Neural progenitor cell (in vitro differentiated cells): ENCODE results near the gene ADGRV1. TPM values are rescaled to one million over a fixed set of nuclear protein-coding genes. Genes with fewer than 3 reads are reported as not detected.

Experiments used
- DNase-seq: peaks from one replicate; pipeline ENCODE4 v3.0.0-alpha.2; 2016; ENCODE audit warnings: low spot score
- H2AFZ ChIP-seq: fragments of 200-600 bp; sonication (generic); replicated peaks from 2 replicates; pipeline ENCODE4 v1.6.1; 2016; ENCODE audit warnings: antibody characterized with exemption
- H3F3A ChIP-seq: fragments of 200-600 bp; sonication (generic); 2 replicates; pipeline ENCODE4 v1.6.1; 2016; ENCODE audit warnings: antibody characterized with exemption, low read depth
- H3K27ac ChIP-seq: fragments of 200-600 bp; sonication (generic); 2 replicates; pipeline ENCODE4 v1.5.1; 2016; ENCODE audit warnings: mild to moderate bottlenecking
- H3K27me3 ChIP-seq: fragments of 200-600 bp; sonication (generic); 2 replicates; pipeline ENCODE4 v1.6.1; 2016; ENCODE audit warnings: mild to moderate bottlenecking, moderate library complexity
- H3K36me3 ChIP-seq: fragments of 200-600 bp; sonication (generic); 2 replicates; pipeline ENCODE4 v1.5.1; 2016
- H3K4me1 ChIP-seq: fragments of 200-600 bp; sonication (generic); 2 replicates; pipeline ENCODE4 v1.6.1; 2016; ENCODE audit warnings: mixed run types
- H3K4me2 ChIP-seq: fragments of 200-600 bp; sonication (generic); 2 replicates; pipeline ENCODE4 v1.6.1; 2016
- H3K4me3 ChIP-seq: fragments of 200-600 bp; sonication (generic); 2 replicates; pipeline ENCODE4 v1.5.1; 2016
- H3K79me2 ChIP-seq: fragments of 200-600 bp; sonication (generic); 2 replicates; pipeline ENCODE4 v1.6.1; 2016; ENCODE audit warnings: low read depth
- H3K9ac ChIP-seq: fragments of 200-600 bp; sonication (generic); 2 replicates; pipeline ENCODE4 v1.6.1; 2016
- H3K9me3 ChIP-seq: fragments of 200-600 bp; sonication (generic); 2 replicates; pipeline ENCODE4 v1.5.1; 2016; ENCODE audit warnings: low read depth
- H4K20me1 ChIP-seq: fragments of 200-600 bp; sonication (generic); 2 replicates; pipeline ENCODE4 v1.6.1; 2016; ENCODE audit warnings: low read depth
- H3K27ac Mint-ChIP-seq: 3 replicates; pipeline ENCODE4 v1.8.0; 2021; ENCODE audit warnings: mixed read lengths
- H3K27me3 Mint-ChIP-seq: 2 replicates; pipeline ENCODE4 v1.8.0; 2022; ENCODE audit warnings: low read depth, mild to moderate bottlenecking, inconsistent platforms, moderate library complexity, mixed read lengths; ENCODE audit not compliant: insufficient read depth
- H3K36me3 Mint-ChIP-seq: 3 replicates; pipeline ENCODE4 v1.8.0; 2021; ENCODE audit warnings: mixed read lengths
- H3K4me1 Mint-ChIP-seq: 3 replicates; pipeline ENCODE4 v1.8.0; 2021; ENCODE audit warnings: mixed read lengths
- H3K4me3 Mint-ChIP-seq: 3 replicates; pipeline ENCODE4 v1.8.0; 2021; ENCODE audit warnings: mild to moderate bottlenecking, moderate library complexity, mixed read lengths
- H3K9me3 Mint-ChIP-seq: 3 replicates; pipeline ENCODE4 v1.8.0; 2020; ENCODE audit warnings: mixed read lengths
- EZH2 ChIP-seq: fragments of 200-600 bp; sonication (generic); IDR thresholded peaks from 2 replicates; pipeline ENCODE4 v1.6.1; 2017; ENCODE audit warnings: antibody characterized with exemption, mild to moderate bottlenecking, moderate library complexity
- EZH2phosphoT487 ChIP-seq: fragments of 200-600 bp; sonication (generic); IDR thresholded peaks from 2 replicates; pipeline ENCODE4 v1.6.1; 2017; ENCODE audit warnings: antibody characterized with exemption
- total RNA-seq: library from RNA; depleted of rRNA; stranded (reverse); fragments of >200 nt; gene quantifications from 2 replicates; pipeline ENCODE4 v1.2.3, GENCODE V29; 2015; ENCODE audit warnings: low replicate concordance
- TF ChIP-seq, protein P1 (sequence below): fragments of 200-600 bp; sonication (generic); IDR thresholded peaks from 2 replicates; pipeline ENCODE4 v1.5.1; 2017; ENCODE audit warnings: antibody characterized with exemption, mild to moderate bottlenecking

ADGRV1 gene
- total RNA-seq, 1 donor from 2014 or later = 151 TPM

DNA sequence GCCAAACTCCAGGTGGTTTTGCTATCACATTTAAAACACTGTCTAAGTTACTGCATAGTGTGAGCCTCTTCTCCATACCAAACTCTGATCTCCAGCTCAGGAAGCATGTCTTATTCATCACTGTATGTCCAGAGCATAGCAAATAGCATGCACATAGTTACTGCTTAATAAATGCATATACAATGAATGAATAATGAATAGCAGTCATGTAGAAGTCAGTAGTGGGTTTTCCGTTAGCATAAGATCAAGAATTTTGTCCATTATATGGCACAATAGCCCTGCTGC is 495.1 kb downstream of the ADGRV1 start:
- Histone ChIP-seq H3K79me2 (no peaks in the 10 kb centered on the region), H3K36me3 (no peaks in the 10 kb centered on the region), H3F3A (no peaks in the 10 kb centered on the region), H3K9ac (no peak overlapping the region), H2AFZ (no peak overlapping the region), H3K27ac (no peak overlapping the region), H3K27me3 (no peaks in the 10 kb centered on the region), H3K4me3 (no peak overlapping the region), H3K4me2 (no peak overlapping the region), H3K4me1 (peaks cover 4% of the 10 kb centered on the region), H4K20me1 (no peaks in the 10 kb centered on the region), H3K9me3 (no peaks in the 10 kb centered on the region)
- H3K27me3 Mint-ChIP-seq = no peaks in the 10 kb centered on the region
- H3K4me1 Mint-ChIP-seq = peaks cover 5% of the 10 kb centered on the region
- no peaks in the 10 kb centered on the region for H3K9me3 Mint-ChIP-seq
- DNase-seq = no peak
- no peak overlapping the region for H3K27ac Mint-ChIP-seq
- H3K4me3 Mint-ChIP-seq = no peak overlapping the region
- H3K36me3 Mint-ChIP-seq = peaks cover 7% of the 10 kb centered on the region
- TF ChIP-seq EZH2phosphoT487 = no peak
- TF ChIP-seq, protein P1, sequence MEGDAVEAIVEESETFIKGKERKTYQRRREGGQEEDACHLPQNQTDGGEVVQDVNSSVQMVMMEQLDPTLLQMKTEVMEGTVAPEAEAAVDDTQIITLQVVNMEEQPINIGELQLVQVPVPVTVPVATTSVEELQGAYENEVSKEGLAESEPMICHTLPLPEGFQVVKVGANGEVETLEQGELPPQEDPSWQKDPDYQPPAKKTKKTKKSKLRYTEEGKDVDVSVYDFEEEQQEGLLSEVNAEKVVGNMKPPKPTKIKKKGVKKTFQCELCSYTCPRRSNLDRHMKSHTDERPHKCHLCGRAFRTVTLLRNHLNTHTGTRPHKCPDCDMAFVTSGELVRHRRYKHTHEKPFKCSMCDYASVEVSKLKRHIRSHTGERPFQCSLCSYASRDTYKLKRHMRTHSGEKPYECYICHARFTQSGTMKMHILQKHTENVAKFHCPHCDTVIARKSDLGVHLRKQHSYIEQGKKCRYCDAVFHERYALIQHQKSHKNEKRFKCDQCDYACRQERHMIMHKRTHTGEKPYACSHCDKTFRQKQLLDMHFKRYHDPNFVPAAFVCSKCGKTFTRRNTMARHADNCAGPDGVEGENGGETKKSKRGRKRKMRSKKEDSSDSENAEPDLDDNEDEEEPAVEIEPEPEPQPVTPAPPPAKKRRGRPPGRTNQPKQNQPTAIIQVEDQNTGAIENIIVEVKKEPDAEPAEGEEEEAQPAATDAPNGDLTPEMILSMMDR = no peak
- no peak for TF ChIP-seq EZH2

DNA sequence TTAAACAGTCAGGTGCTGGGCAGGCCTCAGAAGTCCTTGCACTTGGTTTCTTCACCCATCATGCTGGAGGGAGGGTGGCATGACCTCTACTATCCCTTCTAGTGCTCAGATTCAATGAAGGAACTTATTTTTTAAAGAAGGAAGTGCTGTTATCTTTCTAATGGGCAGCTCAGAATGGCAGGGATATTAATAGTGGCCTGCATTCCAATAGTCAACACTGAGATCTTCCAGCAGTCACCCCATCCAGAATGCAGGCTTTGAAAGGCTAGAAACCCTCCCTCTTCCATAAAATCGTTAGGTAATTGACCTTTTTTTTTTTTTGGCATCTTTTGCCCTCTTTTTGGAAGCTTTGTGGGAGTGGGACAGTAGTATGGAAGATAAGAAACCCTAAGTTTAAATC is 499.6 kb downstream of the ADGRV1 start:
- H3K4me3 Mint-ChIP-seq = no peak overlapping the region
- no peak overlapping the region for H3K9ac ChIP-seq
- peaks cover 4% of the 10 kb centered on the region for H3K4me1 ChIP-seq
- H3K27me3 ChIP-seq = no peaks in the 10 kb centered on the region
- no peak overlapping the region for H3K27ac ChIP-seq
- no peaks in the 10 kb centered on the region for H3F3A ChIP-seq
- DNase-seq = no peak
- peaks cover 6% of the 10 kb centered on the region for H3K4me1 Mint-ChIP-seq
- no peak overlapping the region for H3K4me3 ChIP-seq
- no peaks in the 10 kb centered on the region for H3K9me3 Mint-ChIP-seq
- H3K27me3 Mint-ChIP-seq = no peaks in the 10 kb centered on the region
- peaks cover 6% of the 10 kb centered on the region for H4K20me1 ChIP-seq
- H3K36me3 Mint-ChIP-seq = peaks cover 5% of the 10 kb centered on the region
- no peak overlapping the region for H2AFZ ChIP-seq
- no peak overlapping the region for H3K4me2 ChIP-seq
- no peaks in the 10 kb centered on the region for H3K9me3 ChIP-seq
- no peak overlapping the region for H3K27ac Mint-ChIP-seq
- TF ChIP-seq EZH2 (no peak), EZH2phosphoT487 (no peak)
- TF ChIP-seq, protein P1 = no peak
- no peaks in the 10 kb centered on the region for H3K36me3 ChIP-seq
- no peaks in the 10 kb centered on the region for H3K79me2 ChIP-seq

DNA sequence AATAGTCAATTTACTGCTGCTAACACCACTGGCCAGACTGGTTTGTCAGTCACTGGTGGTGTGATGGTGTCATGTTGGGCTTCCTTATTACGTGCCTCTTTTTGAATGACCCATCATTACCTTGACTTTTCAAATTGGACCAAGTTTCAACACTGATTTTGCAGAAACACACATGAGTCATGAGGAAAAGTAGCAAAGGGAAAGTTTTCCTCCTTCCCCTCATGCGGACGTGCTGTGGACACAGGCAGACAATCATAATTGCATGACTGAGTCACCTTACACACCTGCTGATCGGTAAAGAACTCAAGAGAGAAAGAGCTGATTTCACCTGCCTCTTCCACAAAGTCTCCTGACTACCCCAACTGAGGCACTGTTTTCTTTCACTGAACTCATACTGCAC is 500.0 kb downstream of the ADGRV1 start:
- no peaks in the 10 kb centered on the region for H3K9me3 Mint-ChIP-seq
- Histone ChIP-seq H3K9ac (no peak overlapping the region), H3K4me3 (no peak overlapping the region), H3K9me3 (no peaks in the 10 kb centered on the region), H3K36me3 (no peaks in the 10 kb centered on the region), H4K20me1 (peaks cover 6% of the 10 kb centered on the region), H3K79me2 (no peaks in the 10 kb centered on the region), H3K27me3 (no peaks in the 10 kb centered on the region), H3F3A (no peaks in the 10 kb centered on the region), H2AFZ (no peak overlapping the region), H3K4me1 (peaks cover 4% of the 10 kb centered on the region), H3K27ac (no peak overlapping the region), H3K4me2 (no peak overlapping the region)
- no peak overlapping the region for H3K27ac Mint-ChIP-seq
- H3K27me3 Mint-ChIP-seq = no peaks in the 10 kb centered on the region
- TF ChIP-seq EZH2 = no peak
- TF ChIP-seq, protein P1 = no peak
- TF ChIP-seq EZH2phosphoT487 = no peak
- peaks cover 5% of the 10 kb centered on the region for H3K4me1 Mint-ChIP-seq
- H3K36me3 Mint-ChIP-seq = peaks cover 5% of the 10 kb centered on the region
- DNase-seq = no peak
- H3K4me3 Mint-ChIP-seq = no peak overlapping the region

DNA sequence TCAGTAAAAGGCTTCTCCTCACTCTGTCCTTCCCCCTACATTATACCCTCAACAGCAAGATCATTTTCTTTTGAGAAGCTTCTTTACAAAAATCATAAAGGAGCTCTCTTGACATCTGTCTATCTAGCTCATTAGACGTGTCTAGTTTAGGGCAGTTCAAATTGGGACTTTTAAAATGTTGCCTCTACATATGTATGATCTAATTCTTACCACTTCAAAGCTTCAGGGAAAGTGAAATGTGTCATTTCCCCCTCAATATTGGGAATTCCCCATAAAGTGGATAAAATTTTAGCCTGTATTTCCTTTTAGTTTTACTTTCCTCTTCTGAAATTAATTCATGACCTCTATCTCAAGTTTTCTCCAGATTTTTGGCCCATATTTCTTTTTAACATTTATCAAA is 500.8 kb downstream of the ADGRV1 start:
- H3K4me1 Mint-ChIP-seq = peaks cover 3% of the 10 kb centered on the region
- no peak overlapping the region for H3K4me3 Mint-ChIP-seq

More for the DNA sequence above, 500.8 kb downstream of the ADGRV1 start:
- H3K27me3 Mint-ChIP-seq = no peaks in the 10 kb centered on the region
- Histone ChIP-seq H3K4me3 (no peak overlapping the region), H3K9me3 (no peaks in the 10 kb centered on the region), H3K9ac (no peak overlapping the region), H4K20me1 (peaks cover 9% of the 10 kb centered on the region), H3K36me3 (no peaks in the 10 kb centered on the region), H3K4me2 (no peak overlapping the region), H3F3A (no peaks in the 10 kb centered on the region), H3K27ac (no peak overlapping the region), H3K79me2 (no peaks in the 10 kb centered on the region), H2AFZ (no peak overlapping the region), H3K27me3 (no peaks in the 10 kb centered on the region), H3K4me1 (peaks cover under 1% of the 10 kb centered on the region)
- no peak overlapping the region for H3K27ac Mint-ChIP-seq
- DNase-seq = no peak
- peaks cover 5% of the 10 kb centered on the region for H3K36me3 Mint-ChIP-seq
- TF ChIP-seq, protein P1 = no peak
- TF ChIP-seq EZH2phosphoT487 (no peak), EZH2 (no peak)
- no peaks in the 10 kb centered on the region for H3K9me3 Mint-ChIP-seq
